Medulla oblongata (tissue), 1 donor: ENCODE data around the gene MAPK4.
"Not testable (repeated sequence)": the region's sequence is repeated elsewhere in the genome, so short reads cannot be mapped to it uniquely, and the experiment has no call there.

Experiments
- DNase-seq: peaks from one replicate; pipeline ENCODE4 v3.0.0-alpha.2; 2015; ENCODE audit errors: extremely low spot score

MAPK4 gene

DNA sequence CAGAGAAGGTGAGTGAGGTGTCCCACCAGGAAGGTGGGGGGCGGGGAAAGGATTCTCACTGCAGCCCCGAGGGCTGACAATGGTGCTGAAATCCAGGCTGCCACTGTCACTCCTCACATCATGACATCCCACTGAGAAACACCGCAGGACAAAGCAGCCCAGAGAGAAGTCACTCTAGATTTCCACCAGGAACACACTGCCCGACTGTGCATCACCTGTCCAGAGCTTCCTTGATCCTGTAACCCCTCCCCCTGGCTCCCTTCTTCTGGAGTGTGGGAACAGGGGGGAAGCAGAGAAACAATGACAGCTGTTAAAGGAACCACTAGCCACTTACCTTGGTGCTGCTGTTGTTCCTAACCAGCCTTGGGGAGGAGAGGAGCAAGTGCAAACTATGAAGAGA lies 190.1 kb downstream of the MAPK4 start:
- no peak for DNase-seq

DNA sequence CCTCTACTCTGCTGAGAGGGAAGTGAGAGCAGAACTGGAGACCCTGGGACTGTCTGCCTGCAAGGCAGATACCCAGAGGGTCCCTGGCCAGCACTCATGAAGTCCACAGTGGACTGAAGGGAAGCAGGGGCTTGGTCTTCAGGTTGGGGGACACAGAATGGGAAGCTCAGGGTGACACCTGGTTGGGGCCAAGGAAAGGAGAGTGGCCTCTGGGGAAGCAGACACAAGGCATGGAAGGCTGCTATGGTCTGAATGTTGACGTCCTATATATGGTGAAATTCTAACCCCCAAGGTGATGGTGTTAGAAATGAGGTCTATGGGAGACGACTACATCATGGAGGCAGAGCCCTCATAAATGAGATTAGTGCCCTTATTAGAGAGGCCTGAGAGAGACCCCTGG lies 190.7 kb downstream of the MAPK4 start:
- DNase-seq: no peak

GRCh38 chr18:50751490-50751889 lies 191.6 kb downstream of the MAPK4 start:
- no peak for DNase-seq

DNA sequence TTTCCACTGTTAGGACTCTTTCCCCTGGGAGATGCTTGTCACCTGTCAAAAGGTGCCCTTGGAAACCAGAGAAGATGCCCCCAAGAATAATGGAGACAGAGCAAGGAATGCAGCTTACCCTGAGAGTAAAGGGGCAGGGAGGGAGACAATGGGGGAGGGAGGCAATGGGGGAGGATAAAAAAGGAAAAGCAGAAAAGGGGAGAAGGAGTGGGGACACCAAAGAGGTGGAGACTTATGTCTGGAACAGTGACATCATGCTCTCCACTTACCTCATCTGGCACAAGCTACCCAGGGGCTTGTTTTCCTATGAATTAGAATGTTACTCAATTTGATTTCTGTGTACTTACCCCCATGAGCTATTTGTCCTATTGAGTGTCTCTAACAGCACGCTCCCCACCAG lies 192.1 kb downstream of the MAPK4 start:
- DNase-seq: no peak

GRCh38 chr18:50753311-50753710 lies 193.4 kb downstream of the MAPK4 start:
- no peak for DNase-seq

- no peak for DNase-seq
These were observed 194.4 kb downstream of the MAPK4 start for GRCh38 chr18:50754297-50754696.

DNA sequence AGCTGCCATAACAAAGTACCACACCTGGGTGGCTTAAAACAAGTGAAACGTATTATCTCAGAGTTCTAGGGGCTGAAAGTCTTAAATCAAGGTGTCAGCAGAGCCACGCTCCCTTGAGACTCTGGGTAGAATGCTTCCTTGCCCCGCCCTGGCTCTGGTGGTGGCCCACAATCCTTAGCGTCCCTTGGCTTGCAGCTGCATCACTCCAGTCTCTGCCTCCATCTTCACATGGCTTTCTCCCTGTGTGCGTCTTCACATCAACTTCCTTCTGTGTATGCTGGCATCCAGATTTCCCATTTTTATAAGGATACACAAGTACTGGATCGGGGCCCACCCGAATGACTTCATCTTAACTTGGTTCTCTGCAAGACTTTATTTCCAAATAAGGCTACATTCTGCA lies 197.5 kb downstream of the MAPK4 start:
- no peak for DNase-seq

DNA sequence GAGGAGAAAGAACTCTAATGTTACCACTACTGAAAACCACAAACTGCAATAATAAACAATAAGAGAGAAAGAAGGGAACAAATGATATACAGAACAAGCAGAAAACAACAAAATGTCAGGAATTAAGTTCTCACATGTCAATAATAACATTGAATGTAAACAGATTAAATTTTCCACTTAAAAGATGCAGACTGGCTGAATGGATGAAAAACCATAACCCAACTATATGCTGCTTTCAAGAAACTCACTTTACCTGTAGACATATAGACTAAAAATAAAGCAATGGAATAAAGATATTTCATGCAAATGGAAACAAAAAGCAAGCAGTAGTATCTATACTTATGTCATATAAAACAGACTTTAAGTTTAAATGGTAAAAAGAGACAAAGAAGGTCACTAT lies 209.6 kb downstream of the MAPK4 start:
- no peak for DNase-seq

DNA sequence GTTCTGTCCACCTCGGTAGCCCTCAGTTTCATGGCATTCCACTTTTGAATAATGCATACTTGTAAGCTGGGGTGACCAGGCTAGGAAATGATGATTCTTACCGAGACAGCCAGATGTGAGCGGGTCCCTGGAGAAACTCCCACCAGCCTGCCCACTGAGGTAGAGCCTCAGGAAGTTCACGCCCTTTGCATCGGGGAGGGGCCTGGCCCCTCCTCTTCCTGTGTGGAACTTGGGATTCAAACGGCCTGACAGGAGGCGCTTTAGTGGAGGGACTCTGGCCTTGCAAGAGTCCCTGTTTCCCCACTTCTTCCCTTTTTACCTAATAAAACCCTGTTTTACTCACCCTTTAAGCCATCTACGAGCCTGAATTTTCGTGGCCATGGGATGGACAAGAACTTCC lies 215.3 kb downstream of the MAPK4 start:
- no peak for DNase-seq

GRCh38 chr18:50775726-50776125 lies 215.8 kb downstream of the MAPK4 start:
- DNase-seq: no peak

GRCh38 chr18:50776383-50776782 lies 216.5 kb downstream of the MAPK4 start:
- no peak for DNase-seq

- not testable (repeated sequence) for DNase-seq
These were observed 219.1 kb downstream of the MAPK4 start for GRCh38 chr18:50779021-50779420.
